BE2C (cell line): ENCODE results near the gene CFAP210.

ENCODE experiments used
- DNase-seq: peaks from one replicate; pipeline ENCODE4 v3.0.0-alpha.2; 2020
- H3K27me3 ChIP-seq: fragments of 250-450 bp; sonication (Bioruptor Pico); 2 replicates; pipeline ENCODE4 v1.5.1; 2020; ENCODE audit warnings: mild to moderate bottlenecking
- H3K36me3 ChIP-seq: fragments of 250-450 bp; sonication (Bioruptor Pico); 2 replicates; pipeline ENCODE4 v1.5.1; 2020; ENCODE audit warnings: mild to moderate bottlenecking
- H3K4me1 ChIP-seq: fragments of 250-450 bp; sonication (Bioruptor Pico); 2 replicates; pipeline ENCODE4 v1.5.1; 2020
- H3K4me3 ChIP-seq: 2 replicates; pipeline ENCODE4 v1.5.1; 2011; ENCODE audit warnings: low read depth, low read length
- H3K9me3 ChIP-seq: fragments of 250-450 bp; sonication (Bioruptor Pico); 2 replicates; pipeline ENCODE4 v1.5.1; 2020
- CTCF ChIP-seq: IDR thresholded peaks from 2 replicates; pipeline ENCODE4 v1.5.1; 2012; ENCODE audit warnings: mild to moderate bottlenecking, low read depth, low read length

CFAP210 gene

DNA sequence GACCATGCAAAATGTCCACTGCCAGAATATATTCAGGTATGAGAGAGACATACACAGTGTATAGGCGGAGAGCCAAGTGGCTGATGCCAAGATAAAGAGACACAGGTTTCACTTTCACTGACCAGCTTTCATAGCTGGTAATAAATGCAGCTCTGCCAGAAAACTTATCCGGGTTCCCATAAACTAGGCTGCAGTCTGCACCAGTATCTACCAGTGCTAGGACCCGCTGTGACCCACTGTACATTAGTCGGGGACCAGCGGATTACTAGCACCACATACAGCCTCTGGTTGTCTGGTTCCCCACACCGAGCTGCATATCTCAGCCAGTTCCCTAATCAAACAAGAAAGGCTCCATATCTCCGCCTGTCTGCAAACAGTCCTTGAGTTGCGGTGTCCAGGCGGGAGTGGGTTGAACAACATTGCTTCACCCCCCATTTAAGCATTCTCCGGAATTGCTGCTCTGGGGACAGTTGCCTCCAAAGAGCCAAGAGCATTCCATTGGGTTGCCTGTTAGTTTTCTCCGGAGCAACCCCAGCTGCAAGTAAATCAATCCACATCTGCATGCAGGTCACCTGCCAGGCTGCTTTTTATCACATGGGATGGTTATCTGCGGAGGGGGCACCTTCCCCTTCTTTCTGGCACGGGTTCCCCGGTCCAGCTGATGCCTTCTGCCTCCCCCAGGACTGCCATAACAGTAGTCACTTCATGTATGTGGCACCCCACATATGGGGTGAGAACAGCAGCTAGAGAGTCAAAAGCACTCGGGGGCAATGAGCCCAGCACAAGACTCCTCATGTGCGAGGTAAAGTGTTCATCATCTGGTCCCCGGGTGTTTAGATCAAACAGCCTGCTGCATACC, 21.4 kb upstream of the CFAP210 start:
- TF ChIP-seq CTCF: no peak
- Histone ChIP-seq H3K4me3 (peak overlapping the region; percentile 59), H3K36me3 (no peaks in the 10 kb centered on the region), H3K4me1 (peaks cover 13% of the 10 kb centered on the region), H3K27me3 (no peaks in the 10 kb centered on the region), H3K9me3 (no peaks in the 10 kb centered on the region)
- DNase-seq: peak; percentile 29

- H3K9me3 ChIP-seq: no peaks in the 10 kb centered on the region
- no peak for DNase-seq
These were observed 20.5 kb upstream of the CFAP210 start for GRCh38 chr2:169714699-169715098.

DNA sequence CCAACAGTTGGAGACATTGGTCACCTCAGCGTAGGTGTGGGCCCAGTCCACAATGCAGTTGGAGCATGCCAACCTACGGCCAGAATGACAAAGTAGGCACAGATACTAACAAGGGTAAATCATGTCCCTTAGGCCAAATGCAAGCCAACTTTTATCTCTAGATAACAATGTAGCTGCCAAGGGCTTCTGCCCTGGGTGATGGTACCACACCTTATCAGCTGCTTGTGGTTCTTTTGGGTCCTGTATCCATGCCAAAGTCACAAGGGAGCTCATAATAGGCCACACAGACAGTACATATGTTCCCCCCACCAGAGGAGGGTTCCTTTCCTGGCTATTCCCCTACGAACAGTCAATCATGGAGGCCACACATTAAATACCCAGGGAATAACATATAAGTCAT, 19.1 kb upstream of the CFAP210 start:
- Histone ChIP-seq H3K27me3 (no peaks in the 10 kb centered on the region), H3K4me1 (peaks cover 13% of the 10 kb centered on the region), H3K9me3 (no peaks in the 10 kb centered on the region), H3K4me3 (no peak overlapping the region), H3K36me3 (no peaks in the 10 kb centered on the region)
- no peak for TF ChIP-seq CTCF
- no peak for DNase-seq

More at GRCh38 chr2:169714699-169715098, 20.5 kb upstream of the CFAP210 start:
- H3K4me3 ChIP-seq: peak overlapping the region; percentile 59
- H3K4me1 ChIP-seq: peaks cover 13% of the 10 kb centered on the region
- no peaks in the 10 kb centered on the region for H3K27me3 ChIP-seq
- no peak for TF ChIP-seq CTCF
- H3K36me3 ChIP-seq: no peaks in the 10 kb centered on the region

DNA sequence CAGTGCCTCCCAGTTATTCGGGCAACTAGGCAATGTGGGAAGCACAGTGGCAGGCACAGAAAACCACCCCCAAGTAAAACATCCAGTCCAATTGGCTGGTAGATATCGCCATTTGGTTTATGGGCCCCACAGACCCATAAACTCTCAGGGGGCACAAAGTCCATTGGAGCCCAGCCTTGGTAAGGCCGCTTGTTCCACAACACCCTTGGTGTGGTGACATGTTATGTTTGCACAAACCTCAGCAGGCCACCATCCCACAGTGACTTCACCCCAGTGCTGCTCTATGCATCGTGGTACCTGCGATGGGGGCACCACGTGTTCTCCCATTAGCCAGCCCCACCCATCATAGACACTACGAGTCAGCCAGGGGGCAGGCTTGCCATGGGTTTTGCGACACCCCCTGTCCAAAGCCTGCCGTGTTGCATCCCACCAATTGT, 18.6 kb upstream of the CFAP210 start:
- peaks cover 10% of the 10 kb centered on the region for H3K4me1 ChIP-seq
- H3K9me3 ChIP-seq: no peaks in the 10 kb centered on the region
- DNase-seq: no peak
- no peaks in the 10 kb centered on the region for H3K27me3 ChIP-seq
- no peak for TF ChIP-seq CTCF
- no peak overlapping the region for H3K4me3 ChIP-seq
- H3K36me3 ChIP-seq: no peaks in the 10 kb centered on the region

DNA sequence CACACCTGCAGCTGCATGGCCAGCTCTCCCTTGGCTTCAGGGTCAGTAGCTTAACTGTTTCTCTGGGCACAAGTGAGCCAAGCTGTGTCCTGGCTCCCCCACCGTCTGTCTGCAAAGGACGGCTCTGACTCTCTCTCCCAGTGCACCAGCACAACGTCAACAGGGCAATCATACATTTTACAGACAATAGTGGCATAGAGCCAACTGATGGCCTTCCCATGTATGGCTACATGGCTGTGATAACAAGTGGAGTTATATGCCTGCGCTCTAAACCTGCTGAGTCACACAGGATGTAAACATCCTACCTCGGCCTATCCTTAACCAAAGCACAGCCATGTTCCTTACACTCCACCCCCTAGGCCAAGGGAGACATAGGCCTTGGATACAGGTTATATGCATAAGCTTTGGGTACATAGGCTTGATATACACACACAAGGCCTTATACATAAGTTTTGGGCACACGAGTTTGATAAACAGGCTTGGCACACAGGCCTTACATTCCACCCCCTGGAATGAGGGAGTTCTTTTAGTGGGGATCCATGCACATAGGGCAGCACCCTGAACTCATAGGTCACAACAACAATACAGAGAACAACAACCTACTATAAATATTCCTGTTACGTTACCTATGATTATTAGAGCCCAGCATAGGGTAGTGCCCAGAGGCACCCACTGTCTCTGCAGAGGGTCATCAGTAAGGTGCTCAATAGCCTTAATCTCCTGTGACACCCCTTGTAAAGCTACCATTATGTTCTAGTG, 17.7 kb upstream of the CFAP210 start:
- peak; percentile 27 for DNase-seq
- no peaks in the 10 kb centered on the region for H3K9me3 ChIP-seq
- no peak for TF ChIP-seq CTCF
- H3K4me1 ChIP-seq: peaks cover 7% of the 10 kb centered on the region
- no peak overlapping the region for H3K4me3 ChIP-seq
- no peaks in the 10 kb centered on the region for H3K27me3 ChIP-seq
- no peaks in the 10 kb centered on the region for H3K36me3 ChIP-seq

- Histone ChIP-seq H3K9me3 (no peaks in the 10 kb centered on the region), H3K36me3 (no peaks in the 10 kb centered on the region), H3K27me3 (no peaks in the 10 kb centered on the region), H3K4me1 (peaks cover 7% of the 10 kb centered on the region; the same call in 1 of the 2 replicates), H3K4me3 (no peak overlapping the region)
- TF ChIP-seq CTCF: no peak
- no peak for DNase-seq
These were observed 15.8 kb upstream of the CFAP210 start for GRCh38 chr2:169709981-169710380.
